HL-60 (cell line): Measurements from ENCODE around the gene WFIKKN1.

Source experiments
- DNase-seq, 2 experiments: peaks; one replicate each; pipeline ENCODE4 v3.0.0-alpha.2; 2010 to 2020; ENCODE audit warnings: low read depth in 1 of 2, low spot score in 1 of 2
- H3K27ac ChIP-seq: fragments of 250-450 bp; sonication (Bioruptor Pico); replicated peaks from 2 replicates; pipeline ENCODE4 v1.5.1; 2020; ENCODE audit warnings: mild to moderate bottlenecking, moderate library complexity
- H3K27me3 ChIP-seq: fragments of 250-450 bp; sonication (Bioruptor Pico); 2 replicates; pipeline ENCODE4 v1.5.1; 2021; ENCODE audit warnings: mild to moderate bottlenecking, moderate library complexity; ENCODE audit not compliant: insufficient read depth, poor library complexity, severe bottlenecking
- H3K4me3 ChIP-seq: replicated peaks from 2 replicates; pipeline ENCODE4 v1.5.1; 2011; ENCODE audit warnings: mild to moderate bottlenecking, control low read depth, low read length; ENCODE audit not compliant: insufficient read depth
- CTCF ChIP-seq: IDR thresholded peaks from one replicate; pipeline ENCODE4 v1.5.1; 2011; ENCODE audit warnings: low read length, control low read depth, inconsistent platforms; ENCODE audit not compliant: insufficient read depth
- GABPA ChIP-seq: IDR thresholded peaks from 2 replicates; pipeline ENCODE4 v1.6.1; 2012; ENCODE audit warnings: low read depth
- POLR2AphosphoS5 ChIP-seq: IDR thresholded peaks from 2 replicates; pipeline ENCODE4 v1.6.1; 2012; ENCODE audit warnings: low read depth
- REST ChIP-seq: IDR thresholded peaks from 2 replicates; pipeline ENCODE4 v1.6.1; 2012; ENCODE audit warnings: low read depth; ENCODE audit not compliant: insufficient replicate concordance
- SPI1 ChIP-seq: IDR thresholded peaks from 2 replicates; pipeline ENCODE4 v1.6.1; 2012; ENCODE audit warnings: low read depth, mild to moderate bottlenecking, borderline replicate concordance

The WFIKKN1 gene

GRCh38 chr16:676565-676902 is 45.7 kb downstream of the WFIKKN1 start:
- Histone ChIP-seq H3K4me3 (no peak overlapping the region), H3K27ac (no peak overlapping the region), H3K27me3 (no peaks in the 10 kb centered on the region)
- TF ChIP-seq POLR2AphosphoS5 (no peak), REST (no peak), SPI1 (no peak), GABPA (no peak), CTCF (no peak)
- DNase-seq, result no peak

- H3K27me3 ChIP-seq, result no peaks in the 10 kb centered on the region
- H3K4me3 ChIP-seq, result no peak overlapping the region
- H3K27ac ChIP-seq, result no peak overlapping the region
- DNase-seq, result no peak
- no peak for TF ChIP-seq SPI1
- TF ChIP-seq REST, result no peak
- no peak for TF ChIP-seq CTCF
- no peak for TF ChIP-seq POLR2AphosphoS5
- TF ChIP-seq GABPA, result no peak
Measured at GRCh38 chr16:676913-677312, 46.1 kb downstream of the WFIKKN1 start.

- H3K4me3 ChIP-seq, result no peak overlapping the region
- no peak overlapping the region for H3K27ac ChIP-seq
- H3K27me3 ChIP-seq, result no peaks in the 10 kb centered on the region
- TF ChIP-seq CTCF, result no peak
- no peak for TF ChIP-seq POLR2AphosphoS5
- no peak for TF ChIP-seq GABPA
- no peak for TF ChIP-seq REST
- TF ChIP-seq SPI1, result no peak
- DNase-seq, result no peak
Measured at GRCh38 chr16:677316-678190, 46.8 kb downstream of the WFIKKN1 start.
